ENCODE measurements around the gene ANAPC7.

- TF ChIP-seq TARDBP (IDR thresholded peaks at IDR 0.05) (no peak), ELF4 (IDR thresholded peaks at IDR 0.05) (no peak), FOXA1 (IDR thresholded peaks at IDR 0.05) (no peak), BHLHE40 (IDR thresholded peaks at IDR 0.05; ENCODE audit: borderline replicate concordance) (no peak), SP1 (IDR thresholded peaks at IDR 0.05) (no peak)
These were observed 65.4 kb downstream of the ANAPC7 start for GRCh38 chr12:110337912-110338710.

All from HEK293T (cell line).